Transverse colon (tissue), 4 donors: ENCODE measurements around the gene SCRN3. TPM values are rescaled to one million over a fixed set of nuclear protein-coding genes. Genes with fewer than 3 reads are reported as not detected.
"Not testable (repeated sequence)": the region's sequence is repeated elsewhere in the genome, so short reads cannot be mapped to it uniquely, and the experiment has no call there.

ENCODE experiments used
- DNase-seq: peaks from one replicate; pipeline ENCODE4 v3.0.0-alpha.2; 2019
- H3K27ac ChIP-seq, 4 donors: fragments of 200-600 bp; sonication (generic); 2 replicates each; pipeline ENCODE4 v1.5.1; 2016 to 2018; ENCODE audit warnings: inconsistent platforms in 4 of 4
- H3K27me3 ChIP-seq: fragments of 200-600 bp; sonication (generic); 2 replicates; pipeline ENCODE4 v1.5.1; 2017; ENCODE audit warnings: inconsistent platforms
- H3K36me3 ChIP-seq, 4 donors: fragments of 200-600 bp; sonication (generic); 2 replicates each; pipeline ENCODE4 v1.5.1; 2017 to 2019; ENCODE audit warnings: inconsistent platforms in 4 of 4
- H3K4me1 ChIP-seq, 4 donors: fragments of 200-600 bp; sonication (generic); 2 replicates each; pipeline ENCODE4 v1.5.1; 2017 to 2020; ENCODE audit warnings: inconsistent platforms in 4 of 4
- H3K4me3 ChIP-seq, 4 donors: fragments of 200-600 bp; sonication (generic); 1 replicate in 1 of 4; 2 replicates in 3 of 4; pipeline versions ENCODE4 v1.5.1 to v1.6.1; 2017 to 2019; ENCODE audit warnings: inconsistent platforms in 4 of 4
- H3K9me3 ChIP-seq, 2 donors: fragments of 200-600 bp; sonication (generic); 2 replicates each; pipeline ENCODE4 v1.5.1; 2017 to 2019; ENCODE audit warnings: inconsistent platforms in 2 of 2
- EP300 ChIP-seq: sonication (generic); formaldehyde crosslinking; IDR thresholded peaks from one replicate; pipeline ENCODE4 v1.6.1; 2017; ENCODE audit warnings: antibody characterized with exemption, low read depth
- POLR2A ChIP-seq: fragments of 450-650 bp; IDR thresholded peaks from one replicate; pipeline ENCODE4 v1.6.1; 2016; ENCODE audit warnings: antibody characterized with exemption, mild to moderate bottlenecking, moderate library complexity
- POLR2AphosphoS5 ChIP-seq, 3 donors: sonication (generic); formaldehyde crosslinking; IDR thresholded peaks; one replicate each; pipeline ENCODE4 v1.6.1; 2016; ENCODE audit warnings: antibody characterized with exemption in 3 of 3
- WGBS, 2 donors: methylation state at CpG; one replicate each; pipeline ENCODE4 v1.1.5; 2018; ENCODE audit warnings: low coverage in 1 of 2; 5-methylcytosine and 5-hydroxymethylcytosine counted together
- in situ Hi-C, 4 donors: fragments of 200-750 bp; cut with MboI; loops; one replicate each; pipeline versions ENCODE4 v1.15.0 to v1.15.1; 2017; ENCODE audit warnings: low sequenced_read_pairs in 3 of 4, low pct_ligation_motif_present in 1 of 4, low pct_unique_long_range_greater_than_20kb in 1 of 4
- intact Hi-C: fragments of 100-400 bp; cut with DNase I; formaldehyde crosslinking; loops from one replicate; pipeline ENCODE4 v1.15.1; 2023; ENCODE audit warnings: low total_unique reads
- total RNA-seq, 4 donors: library from RNA; depleted of rRNA; stranded (reverse); fragments of >200 nt; gene quantifications; one replicate each; pipeline ENCODE4 v1.1.0, GENCODE V29; 2016
- TF ChIP-seq, protein P1 (sequence below), 5 experiments: fragments of 200-600 bp in 3 of 5; fragments of 450-650 bp in 2 of 5; sonication (generic) in 3 of 5; IDR thresholded peaks; 1 replicate in 2 of 5; 2 replicates in 3 of 5; pipeline ENCODE4 v1.5.1; 2016 to 2017; ENCODE audit warnings: antibody characterized with exemption in 5 of 5, inconsistent platforms in 3 of 5, mild to moderate bottlenecking in 2 of 5, moderate library complexity in 1 of 5

Gene SCRN3, protein sequence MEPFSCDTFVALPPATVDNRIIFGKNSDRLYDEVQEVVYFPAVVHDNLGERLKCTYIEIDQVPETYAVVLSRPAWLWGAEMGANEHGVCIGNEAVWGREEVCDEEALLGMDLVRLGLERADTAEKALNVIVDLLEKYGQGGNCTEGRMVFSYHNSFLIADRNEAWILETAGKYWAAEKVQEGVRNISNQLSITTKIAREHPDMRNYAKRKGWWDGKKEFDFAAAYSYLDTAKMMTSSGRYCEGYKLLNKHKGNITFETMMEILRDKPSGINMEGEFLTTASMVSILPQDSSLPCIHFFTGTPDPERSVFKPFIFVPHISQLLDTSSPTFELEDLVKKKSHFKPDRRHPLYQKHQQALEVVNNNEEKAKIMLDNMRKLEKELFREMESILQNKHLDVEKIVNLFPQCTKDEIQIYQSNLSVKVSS
- 10 to 100 TPM; 24.5 to 32.7 (median 30.2) TPM for total RNA-seq

DNA sequence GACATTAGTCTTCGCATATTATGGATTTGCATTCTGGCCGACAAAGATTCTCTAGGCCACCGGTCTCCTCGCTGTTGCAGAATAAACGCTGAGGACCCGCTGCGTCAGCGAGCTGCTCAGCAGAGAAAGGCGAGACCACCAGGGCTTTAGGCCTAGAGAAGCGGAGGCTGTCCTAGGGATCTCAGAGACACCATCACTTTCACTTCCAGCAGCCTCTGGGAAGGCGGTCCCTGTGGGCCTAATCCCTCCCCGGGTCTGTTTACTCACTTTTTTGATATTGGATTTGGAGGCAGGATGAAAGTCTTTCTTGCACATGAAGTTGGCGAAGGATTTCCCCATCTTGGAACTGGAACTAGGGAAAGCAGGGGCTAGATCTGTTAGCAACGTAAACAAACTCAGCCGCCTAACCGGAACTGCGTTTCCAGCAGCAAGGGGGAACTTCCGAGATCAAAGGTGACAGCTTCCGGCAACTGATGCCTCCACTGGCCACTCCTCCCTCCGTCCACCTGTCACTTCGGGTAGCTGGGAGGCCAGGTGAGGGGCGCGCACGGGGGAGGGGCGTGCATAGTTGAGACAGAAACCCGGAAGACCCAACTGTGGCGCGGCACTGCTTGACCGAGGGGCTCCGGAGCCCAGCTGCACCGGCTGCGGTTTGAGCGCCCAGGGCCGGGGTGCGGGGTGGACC, at the start of gene SCRN3:
Gene SCRN3, plus strand, starts transcription at position 447 of the 685 bp plus-strand sequence. CDS start 2,554 bp downstream, outside the sequence.
- Histone ChIP-seq H3K9me3 (no peaks in the 10 kb centered on the region), H3K4me3 (peak within 1 kb of the TSS; percentile 68 to 87 (median 70)), H3K4me1 (peaks cover 20 to 52% (median 30%) of the 10 kb centered on the region in 4 donors), H3K27me3 (no peaks in the 10 kb centered on the region), H3K27ac (peak within 1 kb of the TSS; percentile 81 to 90 (median 87)), H3K36me3 (peaks cover 0 to 6% (median 3%) of the 10 kb centered on the region in 4 donors)
- in situ Hi-C loops, result no loop called here
- peak; percentile 87 for DNase-seq
- TF ChIP-seq POLR2A (peak; percentile 33), EP300 (peak; percentile 3), POLR2AphosphoS5 (IDR thresholded peaks at IDR 0.05) (peak; percentile 14 to 59 (median 54))
- TF ChIP-seq, protein P1, sequence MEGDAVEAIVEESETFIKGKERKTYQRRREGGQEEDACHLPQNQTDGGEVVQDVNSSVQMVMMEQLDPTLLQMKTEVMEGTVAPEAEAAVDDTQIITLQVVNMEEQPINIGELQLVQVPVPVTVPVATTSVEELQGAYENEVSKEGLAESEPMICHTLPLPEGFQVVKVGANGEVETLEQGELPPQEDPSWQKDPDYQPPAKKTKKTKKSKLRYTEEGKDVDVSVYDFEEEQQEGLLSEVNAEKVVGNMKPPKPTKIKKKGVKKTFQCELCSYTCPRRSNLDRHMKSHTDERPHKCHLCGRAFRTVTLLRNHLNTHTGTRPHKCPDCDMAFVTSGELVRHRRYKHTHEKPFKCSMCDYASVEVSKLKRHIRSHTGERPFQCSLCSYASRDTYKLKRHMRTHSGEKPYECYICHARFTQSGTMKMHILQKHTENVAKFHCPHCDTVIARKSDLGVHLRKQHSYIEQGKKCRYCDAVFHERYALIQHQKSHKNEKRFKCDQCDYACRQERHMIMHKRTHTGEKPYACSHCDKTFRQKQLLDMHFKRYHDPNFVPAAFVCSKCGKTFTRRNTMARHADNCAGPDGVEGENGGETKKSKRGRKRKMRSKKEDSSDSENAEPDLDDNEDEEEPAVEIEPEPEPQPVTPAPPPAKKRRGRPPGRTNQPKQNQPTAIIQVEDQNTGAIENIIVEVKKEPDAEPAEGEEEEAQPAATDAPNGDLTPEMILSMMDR (IDR thresholded peaks at IDR 0.05), result no peak
- intact Hi-C loops, result no loop called here
- 1% methylated on average over 25 of the region's 35 CpGs; no CpG with 5 or more reads in 1 of the 2 donors for WGBS, 2 donors

DNA sequence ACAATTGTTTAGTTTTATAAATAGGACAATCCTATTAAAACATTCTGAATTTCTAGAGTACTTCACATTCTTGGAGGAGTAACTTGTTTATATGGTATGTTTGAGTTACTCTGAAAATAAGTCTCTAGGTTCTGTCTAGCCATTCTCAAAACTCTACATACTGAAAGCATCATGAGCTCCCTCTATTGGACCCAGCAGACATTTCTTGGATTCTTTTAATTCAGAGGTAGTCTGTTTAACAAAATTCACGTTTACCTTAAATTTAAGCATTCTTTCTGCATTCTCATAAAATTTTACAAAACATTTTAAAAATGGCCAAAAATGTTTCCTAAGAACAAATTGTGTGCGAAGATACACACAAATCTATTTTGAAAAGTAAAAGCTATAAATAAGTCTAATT, 45.5 kb upstream of the SCRN3 start:
- in situ Hi-C loops (no loop called here), intact Hi-C loops (no loop called here)
- 81 to 85% methylated on average over 2 of the region's 2 CpGs for WGBS, 2 donors
- H3K9me3 ChIP-seq, result no peaks in the 10 kb centered on the region
- H3K27me3 ChIP-seq, result peaks cover 16% of the 10 kb centered on the region
- no peak overlapping the region for H3K27ac ChIP-seq
- no peak for DNase-seq
- no peak overlapping the region for H3K4me3 ChIP-seq
- peaks cover 0 to under 1% (median 0%) of the 10 kb centered on the region in 4 donors for H3K4me1 ChIP-seq
- TF ChIP-seq POLR2A, result no peak
- peaks cover 0 to 35% (median 6%) of the 10 kb centered on the region in 4 donors for H3K36me3 ChIP-seq

DNA sequence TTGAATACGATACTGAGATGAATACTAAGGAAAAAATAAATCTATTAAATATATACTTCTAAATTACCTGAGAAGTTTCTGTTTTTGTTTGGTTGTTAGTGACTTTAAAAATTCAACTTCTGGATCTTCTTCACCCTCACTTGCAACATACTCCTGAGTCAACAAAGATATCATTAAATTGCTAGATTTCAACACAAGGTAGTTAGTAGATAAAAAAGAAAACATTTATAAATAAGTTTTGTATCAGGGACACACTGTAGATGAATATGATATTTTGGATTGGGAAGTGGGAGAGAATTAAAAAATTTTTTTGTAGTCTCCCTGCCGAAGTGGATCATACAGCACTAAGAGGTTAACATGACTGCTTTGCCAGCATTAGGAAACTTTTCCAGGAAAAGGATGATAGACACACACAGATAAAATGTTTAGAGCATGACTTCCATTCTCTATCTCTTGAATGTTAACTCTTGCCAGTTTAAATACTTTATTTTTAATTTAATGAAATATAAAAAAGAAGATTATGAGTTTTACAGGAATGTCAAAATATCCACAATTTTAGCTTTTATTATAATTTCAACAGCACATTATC, 44.8 kb upstream of the SCRN3 start:
- H3K27ac ChIP-seq, result no peak overlapping the region
- in situ Hi-C loops (no loop called here), intact Hi-C loops (no loop called here)
- no peak overlapping the region for H3K4me3 ChIP-seq
- peaks cover 0 to 35% (median 6%) of the 10 kb centered on the region in 4 donors for H3K36me3 ChIP-seq
- peaks cover 9% of the 10 kb centered on the region for H3K27me3 ChIP-seq
- no peaks in the 10 kb centered on the region for H3K4me1 ChIP-seq
- TF ChIP-seq POLR2AphosphoS5 (IDR thresholded peaks at IDR 0.05) (no peak), POLR2A (no peak), EP300 (no peak)
- TF ChIP-seq, protein P1 (IDR thresholded peaks at IDR 0.05), result no peak
- no peaks in the 10 kb centered on the region for H3K9me3 ChIP-seq
- 95 to 100% methylated on average over 2 of the region's 2 CpGs for WGBS, 2 donors
- DNase-seq, result no peak

DNA sequence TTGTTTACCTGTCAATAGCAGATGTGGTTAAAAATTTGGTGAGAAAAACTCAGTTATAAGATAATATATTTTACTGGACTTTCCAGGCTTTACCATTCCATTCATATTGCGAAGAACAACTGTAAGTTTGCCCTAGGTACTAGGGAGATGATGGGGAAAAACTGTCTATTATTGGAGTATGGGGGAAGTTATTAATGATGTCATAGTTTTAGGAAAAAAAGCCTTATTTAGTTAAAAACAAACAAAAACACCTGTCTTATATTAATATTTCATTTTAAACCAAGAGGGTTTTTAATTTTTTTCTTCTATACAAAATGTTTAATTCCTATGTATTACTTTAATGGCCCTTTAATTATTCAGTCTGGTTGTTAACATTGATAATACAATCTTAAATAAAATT, 42.5 kb upstream of the SCRN3 start:
- Histone ChIP-seq H3K4me3 (no peak overlapping the region), H3K27ac (no peak overlapping the region), H3K36me3 (peaks cover 0 to 32% (median 6%) of the 10 kb centered on the region in 4 donors), H3K4me1 (no peaks in the 10 kb centered on the region), H3K27me3 (no peaks in the 10 kb centered on the region), H3K9me3 (no peaks in the 10 kb centered on the region)
- intact Hi-C loops, result no loop called here
- DNase-seq, result no peak
- no peak for TF ChIP-seq EP300
- 93 to 98% methylated on average over 1 of the region's 1 CpG for WGBS, 2 donors
- in situ Hi-C loops, result no loop called here

DNA sequence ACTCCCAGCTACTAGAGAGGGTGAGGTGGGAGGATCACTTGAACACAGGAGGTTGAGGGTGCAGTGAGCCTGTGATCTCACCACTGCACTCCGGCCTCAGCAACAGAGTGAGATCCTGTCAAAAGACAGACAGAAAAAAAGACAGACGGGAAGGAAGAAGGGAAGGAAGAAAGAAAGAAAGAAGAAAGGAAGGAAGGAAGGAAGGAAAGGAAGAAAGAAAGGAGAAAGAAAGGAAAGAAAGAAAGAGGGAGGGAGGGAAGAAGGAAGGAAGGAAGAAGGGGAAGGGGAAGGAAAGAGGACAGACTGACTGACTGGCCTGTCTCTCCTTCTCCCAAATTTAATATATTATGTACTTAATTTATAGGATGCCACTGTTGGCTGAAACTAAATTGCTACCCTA, 39.2 kb upstream of the SCRN3 start:
- no peak overlapping the region for H3K4me3 ChIP-seq
- in situ Hi-C loops (no loop called here), intact Hi-C loops (no loop called here)
- 89 to 100% methylated on average over 1 to 2 of the region's 2 CpGs for WGBS, 2 donors
- peaks cover 0 to 8% (median 0%) of the 10 kb centered on the region in 4 donors for H3K36me3 ChIP-seq
- no peaks in the 10 kb centered on the region for H3K4me1 ChIP-seq
- no peak overlapping the region for H3K27ac ChIP-seq
- no peak for TF ChIP-seq EP300
- TF ChIP-seq POLR2AphosphoS5 (IDR thresholded peaks at IDR 0.05), result no peak
- TF ChIP-seq POLR2A, result no peak
- TF ChIP-seq, protein P1 (IDR thresholded peaks at IDR 0.05), result no peak
- no peaks in the 10 kb centered on the region for H3K27me3 ChIP-seq
- no peak for DNase-seq
- no peaks in the 10 kb centered on the region for H3K9me3 ChIP-seq

DNA sequence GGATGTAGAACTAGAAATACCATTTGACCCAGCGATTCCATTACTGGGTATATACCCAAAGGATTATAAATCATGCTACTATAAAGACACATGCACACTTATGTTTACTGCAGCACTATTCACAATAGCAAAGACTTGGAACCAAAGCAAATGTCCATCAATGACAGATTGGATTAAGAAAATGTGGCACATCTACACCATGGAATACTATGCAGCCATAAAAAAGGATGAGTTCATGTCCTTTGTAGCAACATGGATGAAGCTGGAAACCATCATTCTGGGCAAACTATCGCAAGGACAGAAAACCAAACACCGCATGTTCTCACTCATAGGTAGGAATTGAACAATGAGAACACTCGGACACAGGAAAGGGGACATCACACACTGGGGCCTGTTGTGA, 35.9 kb upstream of the SCRN3 start:
- peaks cover 0 to 17% (median 6%) of the 10 kb centered on the region in 4 donors for H3K36me3 ChIP-seq
- H3K9me3 ChIP-seq, intact Hi-C loops, H3K4me1 ChIP-seq, H3K4me3 ChIP-seq, H3K27ac ChIP-seq, in situ Hi-C loops, DNase-seq, H3K27me3 ChIP-seq: not testable (repeated sequence)
- 99 to 100% methylated on average over 4 of the region's 4 CpGs for WGBS, 2 donors
